ENCODE results near the gene OBSCN.

The OBSCN gene

GRCh38 chr1:228426518-228427175 is 218.8 kb downstream of the OBSCN start:
- TF ChIP-seq CTCF (IDR thresholded peaks at IDR 0.05), result no peak

GRCh38 chr1:228428412-228428811 is 220.6 kb downstream of the OBSCN start:
- no peak for TF ChIP-seq CTCF (IDR thresholded peaks at IDR 0.05)

All from LNCAP (cell line).